Kidney (tissue), 14 donors: ENCODE data around the gene NOX4. TPM values are rescaled to one million over a fixed set of nuclear protein-coding genes. Genes with fewer than 3 reads are reported as not detected.
"Not testable (repeated sequence)": the region's sequence is repeated elsewhere in the genome, so short reads cannot be mapped to it uniquely, and the experiment has no call there.

Experiments used
- DNase-seq, 5 donors: peaks; one replicate each; pipeline ENCODE4 v3.0.0-alpha.2; 2013 to 2020
- FAIRE-seq: peaks from 2 replicates; lab custom pipeline; 2012; peaks lifted over from hg19 to GRCh38; lab: Jason Lieb, UNC
- H3K27ac ChIP-seq, 2 donors: one replicate each; pipeline ENCODE4 v1.7.0; 2013; ENCODE audit warnings: low read depth in 2 of 2, low read length in 2 of 2, inconsistent platforms in 1 of 2
- H3K27me3 ChIP-seq: one replicate; pipeline ENCODE4 v1.7.1; 2013; ENCODE audit warnings: low read length, inconsistent platforms; ENCODE audit not compliant: control insufficient read depth, insufficient read depth
- H3K36me3 ChIP-seq, 3 donors: one replicate each; pipeline versions ENCODE4 v1.7.0 to v1.7.1; 2013; ENCODE audit warnings: low read length in 3 of 3, control low read depth in 1 of 3, inconsistent platforms in 1 of 3; ENCODE audit not compliant: insufficient read depth in 3 of 3, control insufficient read depth in 2 of 3
- H3K4me1 ChIP-seq, 3 donors: one replicate each; pipeline versions ENCODE4 v1.7.0 to v1.7.1; 2013; ENCODE audit warnings: low read length in 3 of 3, inconsistent platforms in 1 of 3, low read depth in 1 of 3; ENCODE audit not compliant: control insufficient read depth in 2 of 3, insufficient read depth in 2 of 3
- H3K4me3 ChIP-seq, 3 donors: one replicate each; pipeline versions ENCODE4 v1.7.0 to v1.8.1; 2013; ENCODE audit warnings: low read length in 3 of 3, control low read depth in 1 of 3, inconsistent platforms in 1 of 3
- H3K9ac ChIP-seq, 3 donors: one replicate each; pipeline versions ENCODE4 v1.7.0 to v1.7.1; 2013; ENCODE audit warnings: low read length in 3 of 3, control low read depth in 1 of 3, inconsistent platforms in 1 of 3
- H3K9me3 ChIP-seq, 3 donors: one replicate each; pipeline versions ENCODE4 v1.7.0 to v1.7.1; 2013; ENCODE audit warnings: low read length in 3 of 3, control low read depth in 1 of 3, inconsistent platforms in 1 of 3; ENCODE audit not compliant: control insufficient read depth in 2 of 3, insufficient read depth in 1 of 3
- CTCF ChIP-seq: IDR thresholded peaks from 3 replicates; pipeline ENCODE4 v1.5.1; 2012; ENCODE audit warnings: mild to moderate bottlenecking, moderate library complexity, borderline replicate concordance; ENCODE audit not compliant: insufficient read depth; ENCODE audit errors: extremely low read depth
- intact Hi-C: fragments of 100-400 bp; cut with DNase I; formaldehyde crosslinking; loops from one replicate; pipeline ENCODE4 v1.11.1; 2022
- polyA plus RNA-seq: library from polyadenylated mRNA; stranded (reverse); fragments of 350-450 nt; fragmentation: Illumina TruSeq; extraction: RNeasy Lipid Tissue Mini Kit (QIAGEN cat#74804); gene quantifications from one replicate; pipeline ENCODE4 v1.2.3, GENCODE V29; 2014; ENCODE audit warnings: low read depth, low replicate concordance; ENCODE audit not compliant: insufficient read depth
- total RNA-seq: library from RNA; stranded (reverse); fragmentation: NEBNext Ultra II Directional; extraction: Animal tissue kit (Norgen Biotek cat#: 25700); gene quantifications from one replicate; pipeline ENCODE4 v1.2.1, GENCODE V29; 2021
- donor health status: control.
- donor health status: control.
- donor health status: control.
- donor health status: control.
- donor health status: control.
- donor health status: DM: yes; HTN: yes; CAD: no.
- donor health status: Normal renal cell carcinoma (clear cell type).

Gene NOX4
- total and polyA plus RNA-seq, 2 donors from 2014 or later: 13.0 to 370 TPM

GRCh38 chr11:89421718-89422117 lies 69.5 kb downstream of the NOX4 start:
- Histone ChIP-seq H3K27ac (no peak overlapping the region), H3K9ac (no peak overlapping the region), H3K4me1 (no peaks in the 10 kb centered on the region), H3K27me3 (no peaks in the 10 kb centered on the region), H3K4me3 (no peak overlapping the region), H3K9me3 (no peaks in the 10 kb centered on the region), H3K36me3 (no peaks in the 10 kb centered on the region)
- no peak for TF ChIP-seq CTCF
- DNase-seq (no peak), FAIRE-seq (no peak)
- intact Hi-C loops: no loop called here

GRCh38 chr11:89420981-89421380 lies 70.2 kb downstream of the NOX4 start:
- DNase-seq (no peak), FAIRE-seq (no peak)
- H3K9me3 ChIP-seq: no peaks in the 10 kb centered on the region
- intact Hi-C loops: no loop called here
- no peaks in the 10 kb centered on the region for H3K27me3 ChIP-seq
- no peak for TF ChIP-seq CTCF
- no peak overlapping the region for H3K4me3 ChIP-seq
- no peaks in the 10 kb centered on the region for H3K4me1 ChIP-seq
- H3K36me3 ChIP-seq: no peaks in the 10 kb centered on the region
- no peak overlapping the region for H3K9ac ChIP-seq
- H3K27ac ChIP-seq: no peak overlapping the region

DNA sequence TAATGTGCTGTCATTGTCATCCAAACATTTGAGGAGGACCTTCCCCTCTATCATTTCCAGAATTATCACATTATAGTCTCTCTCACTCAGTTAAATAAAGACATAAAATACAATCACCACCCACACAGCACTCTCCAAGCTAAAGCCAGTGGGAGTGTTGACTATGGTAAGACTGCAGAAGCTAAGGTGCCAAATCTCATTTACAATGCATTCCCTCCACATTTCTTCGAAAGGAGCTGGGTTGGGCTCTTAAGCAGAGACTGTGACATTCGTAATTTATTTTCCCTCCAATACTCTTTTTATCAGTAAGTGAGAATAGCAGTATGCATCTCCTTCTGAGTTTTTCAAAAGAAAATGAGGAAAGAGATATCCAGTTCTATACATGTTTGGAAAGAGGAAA lies 74.2 kb downstream of the NOX4 start:
- Histone ChIP-seq H3K27ac (no peak overlapping the region), H3K9me3 (no peaks in the 10 kb centered on the region), H3K27me3 (no peaks in the 10 kb centered on the region), H3K4me1 (no peaks in the 10 kb centered on the region), H3K4me3 (no peak overlapping the region), H3K36me3 (no peaks in the 10 kb centered on the region), H3K9ac (no peak overlapping the region)
- intact Hi-C loops: no loop called here
- TF ChIP-seq CTCF: no peak
- FAIRE-seq (no peak), DNase-seq (no peak)

GRCh38 chr11:89411112-89411511 lies 80.1 kb downstream of the NOX4 start:
- DNase-seq, H3K36me3 ChIP-seq, FAIRE-seq, H3K4me3 ChIP-seq, H3K9ac ChIP-seq, H3K27ac ChIP-seq, H3K27me3 ChIP-seq, H3K4me1 ChIP-seq, H3K9me3 ChIP-seq, intact Hi-C loops: not testable (repeated sequence)

GRCh38 chr11:89410666-89411065 lies 80.5 kb downstream of the NOX4 start:
- H3K27me3 ChIP-seq, H3K9me3 ChIP-seq, H3K36me3 ChIP-seq, H3K4me3 ChIP-seq, H3K9ac ChIP-seq, H3K27ac ChIP-seq, H3K4me1 ChIP-seq, intact Hi-C loops, DNase-seq, FAIRE-seq: not testable (repeated sequence)

DNA sequence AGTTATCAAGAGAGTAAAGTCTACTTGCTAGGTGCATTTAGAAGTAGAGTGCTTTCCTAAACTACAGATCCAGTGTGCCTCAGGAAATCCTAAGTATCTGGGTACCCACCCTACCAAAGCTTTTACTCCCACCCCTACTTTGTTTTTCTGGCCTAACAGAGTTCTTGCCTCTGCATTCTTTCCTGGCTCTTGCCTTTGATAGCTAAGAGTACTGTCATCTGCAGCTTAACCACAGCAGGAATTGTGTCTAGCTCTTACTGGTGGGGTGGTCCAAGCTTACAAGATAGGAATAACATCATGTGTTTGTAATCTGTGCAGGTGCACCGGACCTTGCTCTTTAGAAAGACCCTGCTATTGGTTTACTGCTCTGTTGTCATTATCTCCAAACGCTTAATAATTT lies 82.7 kb downstream of the NOX4 start:
- H3K36me3 ChIP-seq, H3K27me3 ChIP-seq, H3K4me1 ChIP-seq, H3K27ac ChIP-seq, FAIRE-seq, DNase-seq, H3K9me3 ChIP-seq, H3K4me3 ChIP-seq, intact Hi-C loops, H3K9ac ChIP-seq: not testable (repeated sequence)
